Measurements from ENCODE around the gene OSBP2.

OSBP2 gene, protein sequence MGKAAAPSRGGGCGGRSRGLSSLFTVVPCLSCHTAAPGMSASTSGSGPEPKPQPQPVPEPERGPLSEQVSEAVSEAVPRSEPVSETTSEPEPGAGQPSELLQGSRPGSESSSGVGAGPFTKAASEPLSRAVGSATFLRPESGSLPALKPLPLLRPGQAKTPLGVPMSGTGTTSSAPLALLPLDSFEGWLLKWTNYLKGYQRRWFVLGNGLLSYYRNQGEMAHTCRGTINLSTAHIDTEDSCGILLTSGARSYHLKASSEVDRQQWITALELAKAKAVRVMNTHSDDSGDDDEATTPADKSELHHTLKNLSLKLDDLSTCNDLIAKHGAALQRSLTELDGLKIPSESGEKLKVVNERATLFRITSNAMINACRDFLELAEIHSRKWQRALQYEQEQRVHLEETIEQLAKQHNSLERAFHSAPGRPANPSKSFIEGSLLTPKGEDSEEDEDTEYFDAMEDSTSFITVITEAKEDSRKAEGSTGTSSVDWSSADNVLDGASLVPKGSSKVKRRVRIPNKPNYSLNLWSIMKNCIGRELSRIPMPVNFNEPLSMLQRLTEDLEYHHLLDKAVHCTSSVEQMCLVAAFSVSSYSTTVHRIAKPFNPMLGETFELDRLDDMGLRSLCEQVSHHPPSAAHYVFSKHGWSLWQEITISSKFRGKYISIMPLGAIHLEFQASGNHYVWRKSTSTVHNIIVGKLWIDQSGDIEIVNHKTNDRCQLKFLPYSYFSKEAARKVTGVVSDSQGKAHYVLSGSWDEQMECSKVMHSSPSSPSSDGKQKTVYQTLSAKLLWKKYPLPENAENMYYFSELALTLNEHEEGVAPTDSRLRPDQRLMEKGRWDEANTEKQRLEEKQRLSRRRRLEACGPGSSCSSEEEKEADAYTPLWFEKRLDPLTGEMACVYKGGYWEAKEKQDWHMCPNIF

GRCh38 chr22:30694640-30695350, at the start of gene OSBP2:
Gene OSBP2, plus strand, starts transcription at chr22:30694874. Its CDS starts 36 bp downstream, at chr22:30694910.
- in situ Hi-C loops (cut with MboI; ENCODE audit: low sequenced_read_pairs): no loop called here

DNA sequence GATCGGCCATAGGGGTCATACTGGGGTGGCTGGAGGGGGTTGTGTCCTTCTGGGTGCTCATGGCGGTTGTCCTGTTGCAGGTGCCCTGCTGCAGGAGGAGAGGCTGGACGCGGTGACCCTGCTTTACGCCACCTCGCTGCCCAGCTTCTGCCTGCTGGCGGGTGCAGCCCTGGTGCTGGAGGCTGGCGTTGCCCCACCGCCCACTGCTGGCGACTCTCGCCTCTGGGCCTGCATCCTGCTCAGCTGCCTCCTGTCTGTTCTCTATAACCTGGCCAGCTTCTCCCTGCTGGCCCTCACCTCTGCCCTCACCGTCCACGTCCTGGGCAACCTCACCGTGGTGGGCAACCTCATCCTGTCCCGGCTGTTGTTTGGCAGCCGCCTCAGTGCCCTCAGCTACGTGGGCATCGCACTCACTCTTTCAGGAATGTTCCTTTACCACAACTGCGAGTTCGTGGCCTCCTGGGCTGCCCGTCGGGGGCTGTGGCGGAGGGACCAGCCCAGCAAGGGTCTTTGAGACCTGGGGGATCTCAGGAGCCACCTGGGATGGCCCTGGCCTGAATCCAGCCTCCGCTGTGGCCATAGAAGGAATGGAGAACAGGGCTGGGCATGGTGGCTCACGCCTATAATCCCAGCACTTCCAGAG, 48.0 kb upstream of the OSBP2 start:
- in situ Hi-C loops (cut with MboI; ENCODE audit: low sequenced_read_pairs): no loop called here

DNA sequence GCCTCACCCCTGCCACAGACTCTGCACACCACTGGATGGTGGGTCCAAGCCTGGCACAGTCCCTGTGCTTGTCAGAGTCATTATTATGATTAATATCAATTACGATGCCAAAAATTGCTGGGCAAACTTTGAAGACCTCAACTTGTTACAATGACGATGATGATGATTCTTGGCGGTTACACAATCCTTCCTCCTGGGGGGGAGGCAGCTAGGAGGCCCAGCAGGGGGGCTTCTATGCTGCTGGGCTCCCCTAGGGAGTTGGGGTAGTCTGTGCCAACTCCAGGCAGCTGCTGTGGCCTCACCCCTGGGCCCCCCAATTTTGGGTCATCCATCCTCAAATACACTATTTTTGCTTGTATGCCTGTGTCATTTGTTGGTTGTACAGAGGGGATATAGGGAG, 47.1 kb upstream of the OSBP2 start:
- in situ Hi-C loops (cut with MboI; ENCODE audit: low sequenced_read_pairs): no loop called here

DNA sequence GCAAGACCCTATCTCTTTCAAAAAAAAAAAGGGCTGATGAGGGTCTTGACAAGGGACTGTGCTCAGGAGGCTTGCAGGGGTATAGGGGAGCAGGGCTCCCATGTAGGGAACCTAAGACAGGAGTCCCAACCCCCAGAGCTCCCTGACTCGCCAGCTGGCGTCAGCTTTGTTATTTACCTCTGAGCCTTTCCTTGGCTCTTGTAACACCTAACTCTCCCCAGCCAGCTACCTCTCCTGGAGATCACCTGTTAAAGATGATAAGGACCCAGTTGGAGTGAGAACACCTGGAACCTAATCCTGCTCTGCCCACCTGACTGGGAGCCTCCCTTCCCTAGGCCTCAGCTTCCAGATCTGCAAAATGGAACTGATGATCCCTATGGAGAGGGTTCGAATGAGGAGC, 45.8 kb upstream of the OSBP2 start:
- in situ Hi-C loops (cut with MboI; ENCODE audit: low sequenced_read_pairs): no loop called here

DNA sequence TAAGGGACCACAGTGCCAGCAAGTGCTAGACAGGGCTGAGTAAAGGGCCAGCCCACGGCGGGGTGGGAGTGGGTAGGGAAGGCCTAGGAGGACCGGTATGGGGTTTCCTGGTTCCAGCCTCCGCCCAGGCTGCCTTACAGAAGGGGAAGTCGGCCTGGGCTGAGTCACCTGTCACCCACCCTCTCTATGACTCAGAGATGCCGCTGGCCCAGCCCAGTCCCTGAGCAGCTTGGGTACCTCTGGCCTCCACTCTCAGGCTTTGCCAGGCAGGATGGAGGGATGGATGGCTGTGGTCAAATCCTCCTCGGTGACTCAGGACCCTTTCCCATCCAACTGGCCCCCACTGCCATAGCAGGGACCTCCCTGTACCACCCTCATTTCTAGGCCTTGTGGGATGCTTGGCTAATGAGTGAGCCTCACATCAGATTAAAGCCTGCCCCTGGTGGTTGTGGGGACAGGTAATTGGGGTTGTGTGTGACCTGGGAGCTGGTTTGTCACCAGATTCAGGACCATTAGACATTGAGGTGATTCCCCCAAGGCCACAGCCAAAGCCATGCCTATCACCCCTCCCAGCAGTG, 45.2 kb upstream of the OSBP2 start:
- in situ Hi-C loops (cut with MboI; ENCODE audit: low sequenced_read_pairs): loop anchor here (10.0 kb wide), 1 partner anchor 45 kb away; the partner anchor contains the start of gene TCN2

GRCh38 chr22:30650508-30651116, 44.1 kb upstream of the OSBP2 start:
- in situ Hi-C loops (cut with MboI; ENCODE audit: low sequenced_read_pairs): loop anchor here (10.0 kb wide), 1 partner anchor 46 kb away; the partner anchor contains the start of gene TCN2

- in situ Hi-C loops (cut with MboI; ENCODE audit: low sequenced_read_pairs): loop anchor here (10.0 kb wide), 1 partner anchor 48 kb away; the partner anchor contains the start of gene TCN2
These were observed 41.8 kb upstream of the OSBP2 start for GRCh38 chr22:30652852-30653251.

DNA sequence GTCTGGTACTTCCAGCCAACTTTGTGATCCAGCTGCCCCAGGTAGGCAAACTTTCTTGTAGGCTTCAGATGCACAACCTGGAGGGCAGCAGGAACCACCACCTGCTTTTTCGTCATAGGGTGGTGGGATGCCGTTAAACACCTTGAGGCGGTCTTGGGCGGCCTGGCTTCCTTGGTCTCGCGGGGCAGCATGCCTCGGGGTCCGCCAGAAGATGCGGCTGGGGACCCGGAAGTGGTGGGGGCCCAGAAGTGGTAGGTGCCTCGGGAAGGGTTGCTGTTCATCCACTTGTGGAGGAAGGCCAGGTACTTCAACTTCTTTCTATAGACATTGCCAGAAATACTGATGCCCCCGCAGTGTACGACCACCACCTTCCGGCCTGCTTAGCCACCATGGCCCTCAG, 40.3 kb upstream of the OSBP2 start:
- in situ Hi-C loops (cut with MboI; ENCODE audit: low sequenced_read_pairs): loop anchor here (10.0 kb wide), 1 partner anchor 50 kb away; the partner anchor contains the start of gene TCN2

DNA sequence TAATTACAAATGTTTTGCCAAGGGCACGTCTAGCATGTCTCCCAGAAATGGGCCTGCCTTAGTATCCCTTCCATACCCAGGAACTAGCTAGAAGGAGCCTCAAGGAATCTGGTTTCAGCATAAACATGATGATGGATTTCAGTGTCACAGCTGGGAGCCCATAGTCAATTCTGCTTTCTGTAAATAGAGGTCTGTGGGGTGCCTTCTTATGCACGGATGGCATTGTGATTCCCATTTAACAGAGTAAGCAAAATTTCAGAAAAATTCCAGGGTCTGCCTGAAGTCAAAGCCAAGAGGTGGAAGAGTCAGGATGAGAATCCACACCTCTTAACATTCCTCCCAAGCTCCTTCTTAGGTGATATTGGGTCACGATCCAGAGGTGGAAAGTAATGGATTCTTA, 39.1 kb upstream of the OSBP2 start:
- in situ Hi-C loops (cut with MboI; ENCODE audit: low sequenced_read_pairs): loop anchor here (10.0 kb wide), 1 partner anchor 51 kb away; the partner anchor contains the start of gene TCN2

DNA sequence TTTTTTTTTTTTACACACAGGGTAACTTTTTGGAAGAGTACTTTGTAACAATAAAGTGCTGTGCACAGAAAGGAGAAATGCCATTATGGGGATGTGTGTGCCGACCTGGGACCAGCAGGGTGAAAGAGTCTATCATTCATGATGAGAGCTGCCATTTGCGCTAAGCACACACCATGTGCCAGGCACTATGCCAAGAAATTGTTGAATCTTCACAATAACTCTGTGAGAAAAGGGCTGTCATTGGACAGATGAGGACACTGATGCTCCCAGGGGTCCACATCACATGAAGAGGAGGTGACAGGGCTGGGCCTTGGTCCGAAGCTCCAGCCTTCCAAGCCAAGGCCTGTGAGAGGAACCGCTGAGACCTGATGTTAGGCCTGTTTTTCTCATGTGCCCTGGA, 32.6 kb upstream of the OSBP2 start:
- in situ Hi-C loops (cut with MboI; ENCODE audit: low sequenced_read_pairs): no loop called here

DNA sequence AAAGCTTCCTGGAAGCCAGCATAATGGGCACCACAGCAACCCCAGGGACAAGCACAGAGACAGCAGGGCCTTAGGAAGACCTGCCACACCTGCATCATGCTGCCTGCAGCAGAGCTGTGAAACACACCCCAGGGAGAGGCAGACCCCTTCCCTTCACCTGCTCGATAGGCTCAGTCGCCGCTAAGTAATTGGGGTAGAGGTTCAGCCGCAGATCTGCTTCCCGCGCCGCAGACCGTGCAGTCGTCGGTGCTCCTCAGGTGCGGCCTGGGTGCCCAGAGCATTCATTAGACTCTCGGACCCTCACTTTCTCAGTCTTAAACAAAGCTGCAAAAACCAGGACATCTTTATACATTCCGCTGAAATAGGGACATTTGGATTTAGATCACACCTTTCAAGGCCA, 29.9 kb upstream of the OSBP2 start:
- in situ Hi-C loops (cut with MboI; ENCODE audit: low sequenced_read_pairs): no loop called here

DNA sequence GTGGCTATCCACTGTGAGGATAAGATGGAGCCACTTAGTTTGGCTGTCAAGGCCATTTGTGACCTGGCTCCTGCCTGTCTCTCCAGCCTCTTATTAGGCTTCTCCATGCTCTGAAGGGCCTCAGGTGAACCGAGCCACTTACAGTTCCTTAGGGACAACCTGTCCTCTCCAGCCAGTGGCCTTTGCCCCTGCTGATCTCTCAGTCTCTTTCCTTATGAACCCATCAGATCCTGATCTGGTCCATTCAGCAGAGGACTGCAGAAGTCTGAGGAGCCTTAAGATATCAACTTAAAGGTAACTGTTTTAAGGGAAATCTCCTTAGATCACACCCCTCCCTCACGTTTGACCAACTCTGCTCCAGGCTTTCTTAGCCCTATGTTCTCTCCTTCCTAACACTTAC, 29.4 kb upstream of the OSBP2 start:
- in situ Hi-C loops (cut with MboI; ENCODE audit: low sequenced_read_pairs): no loop called here

DNA sequence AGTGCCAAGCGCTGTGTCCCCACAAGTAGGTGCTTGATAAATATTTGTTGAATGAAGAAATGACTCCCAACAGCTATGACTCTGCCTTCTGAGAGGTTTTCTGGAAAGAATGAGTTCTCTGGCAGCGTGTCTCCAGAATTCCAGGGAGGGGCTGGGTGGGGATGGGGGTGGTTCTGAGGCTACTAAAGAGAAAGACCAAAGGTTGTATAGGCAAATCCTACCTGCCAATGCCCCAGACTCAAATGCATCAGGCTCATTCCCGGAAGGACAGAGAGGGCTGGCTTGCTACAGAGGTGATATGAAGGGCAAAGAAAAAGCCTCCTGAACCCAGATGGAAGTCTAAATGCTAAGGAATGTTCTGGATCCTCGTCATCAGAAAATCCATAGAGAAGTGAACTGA, 28.9 kb upstream of the OSBP2 start:
- in situ Hi-C loops (cut with MboI; ENCODE audit: low sequenced_read_pairs): no loop called here

DNA sequence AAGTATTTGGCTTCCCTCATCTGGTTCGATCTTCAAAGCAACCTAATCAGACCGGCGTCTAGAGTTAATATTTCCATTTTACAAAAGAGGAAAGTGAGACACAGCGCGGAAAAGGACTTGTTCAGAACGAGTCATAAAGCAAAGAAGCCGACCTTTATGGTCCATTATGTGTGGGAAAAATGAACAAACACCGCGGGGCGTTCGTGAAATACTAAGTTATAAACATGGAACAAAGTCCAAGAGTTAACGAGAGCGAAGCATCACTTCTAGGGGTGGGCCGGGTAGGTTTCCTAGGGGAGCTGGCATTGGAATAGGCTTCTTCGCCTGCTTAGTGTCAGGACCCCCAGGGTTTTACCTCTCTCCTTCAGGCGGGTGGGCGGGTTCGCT, 27.6 kb upstream of the OSBP2 start:
- in situ Hi-C loops (cut with MboI; ENCODE audit: low sequenced_read_pairs): no loop called here

GRCh38 chr22:30667494-30668385, 26.9 kb upstream of the OSBP2 start, which contains the start of gene DUSP18:
Gene DUSP18, minus strand, starts transcription at chr22:30667875. Its CDS starts 3,872 bp downstream, at chr22:30664003.
- in situ Hi-C loops (cut with MboI; ENCODE audit: low sequenced_read_pairs): no loop called here

- in situ Hi-C loops (cut with MboI; ENCODE audit: low sequenced_read_pairs): no loop called here
These were observed 26.3 kb upstream of the OSBP2 start for GRCh38 chr22:30668386-30668710.

GRCh38 chr22:30671071-30671470, 23.6 kb upstream of the OSBP2 start:
- in situ Hi-C loops (cut with MboI; ENCODE audit: low sequenced_read_pairs): no loop called here

DNA sequence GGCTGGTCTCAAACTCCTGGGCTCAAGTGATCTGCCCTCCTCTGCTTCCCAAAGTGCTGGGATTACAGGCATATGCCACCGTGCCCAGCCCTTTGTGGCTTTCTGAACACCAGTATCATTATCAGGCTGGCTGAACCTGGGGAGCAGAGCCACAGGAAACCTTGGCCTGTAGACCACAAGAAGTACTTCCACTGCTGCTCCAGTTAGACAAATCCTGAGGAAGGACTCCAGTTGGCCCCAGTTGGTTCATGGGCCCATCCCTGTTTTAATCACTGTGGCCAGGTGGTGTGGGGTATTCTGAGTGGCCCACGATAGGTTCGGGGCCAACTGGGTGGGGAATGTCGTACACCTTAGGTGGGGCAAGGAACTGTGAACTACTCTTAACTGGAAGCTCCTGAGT, 21.5 kb upstream of the OSBP2 start:
- in situ Hi-C loops (cut with MboI; ENCODE audit: low sequenced_read_pairs): no loop called here

DNA sequence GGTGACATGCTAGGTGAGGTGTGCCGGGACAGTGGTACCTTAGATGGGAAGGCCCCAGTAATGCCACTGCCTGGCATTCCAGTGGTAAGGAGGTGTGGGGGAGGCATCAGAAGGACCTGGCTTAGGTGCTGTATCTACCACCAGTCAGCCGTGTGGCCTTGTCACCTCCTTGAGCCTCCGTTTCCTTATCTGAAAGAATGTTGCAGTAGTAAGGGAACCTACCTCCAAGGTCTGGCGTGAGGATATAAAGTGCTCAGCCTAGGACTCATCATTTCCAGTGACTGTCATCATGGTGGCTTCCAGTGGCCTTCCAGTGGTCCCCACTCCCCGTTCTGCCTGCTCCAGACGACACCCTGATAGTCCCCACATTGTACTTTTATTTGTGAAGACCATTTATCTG, 20.2 kb upstream of the OSBP2 start:
- in situ Hi-C loops (cut with MboI; ENCODE audit: low sequenced_read_pairs): no loop called here

Data from HL-60/S4 treated with retinoic acid at 250 ng/mL for 4 days and 3 days (cell line).